Measurements from ENCODE around the gene INS. TPM values are rescaled to one million over a fixed set of nuclear protein-coding genes. Genes with fewer than 3 reads are reported as not detected.
A peak's percentile ranks its signal among the peaks of the same experiment; 100 is the strongest.

The INS gene
- polyA plus RNA-seq, 2 of the 4 experiments (the other 2 are of a cell fraction), result not detected

- Histone ChIP-seq H3K9me3 (no peaks in the 10 kb centered on the region), H3K27ac (no peak overlapping the region), H3K4me3 (no peak overlapping the region), H3K4me1 (no peaks in the 10 kb centered on the region), H3K4me2 (no peak overlapping the region)
- ChIA-PET CTCF (interaction anchor here (0.6 to 25.5 kb wide), 14 partner anchors 9 to 513 kb away, joined by 3 to 1333 read pairs (median 7); no protein-coding TSS in a partner anchor), POLR2A (no interaction called here)
- 62% methylated on average over 14 of the region's 20 CpGs for WGBS (ENCODE audit: missing lambda C conversion rate)
- DNase-seq (ENCODE audit: low read depth in 1 of 2, low spot score in 1 of 2), result no peak
- FAIRE-seq, result no peak
- ATAC-seq, result no peak
- TF ChIP-seq TP53 (CRISPR knock-in tag; IDR thresholded peaks at IDR 0.05) (no peak), HOXB13 (CRISPR knock-in tag; IDR thresholded peaks at IDR 0.05; ENCODE audit: low read depth) (no peak), ATOH8 (CRISPR knock-in tag; IDR thresholded peaks at IDR 0.05; ENCODE audit: low read depth) (no peak), USF2 (IDR thresholded peaks at IDR 0.05) (no peak), TFCP2L1 (CRISPR knock-in tag; IDR thresholded peaks at IDR 0.05) (no peak), MAFK (IDR thresholded peaks at IDR 0.05; ENCODE audit: partially characterized antibody) (no peak), HOXA7 (CRISPR knock-in tag; IDR thresholded peaks at IDR 0.05) (no peak), KDM1A (IDR thresholded peaks at IDR 0.05; ENCODE audit: low read depth) (no peak), HDAC2 (IDR thresholded peaks at IDR 0.05) (no peak)
Observed at GRCh38 chr11:2164861-2165555, 4.0 kb upstream of the INS start.

GRCh38 chr11:2164081-2164480 lies 3.1 kb upstream of the INS start:
- ATAC-seq, result no peak

GRCh38 chr11:2163428-2163978 lies 2.5 kb upstream of the INS start:
- no peak overlapping the region for H3K4me3 ChIP-seq
- TF ChIP-seq KDM5A (IDR thresholded peaks at IDR 0.05) (no peak), NFE2L2 (conservative IDR thresholded peaks at IDR 0.05; ENCODE audit: low read length) (no peak), CBX2 (IDR thresholded peaks at IDR 0.05; ENCODE audit: borderline replicate concordance, low read depth) (no peak), CHD2 (IDR thresholded peaks at IDR 0.05; ENCODE audit: low read length, partially characterized antibody) (no peak), RNF2 (IDR thresholded peaks at IDR 0.05; ENCODE audit: borderline replicate concordance, low read depth) (no peak), ZSCAN20 (CRISPR knock-in tag; IDR thresholded peaks at IDR 0.05) (no peak), TP53 (CRISPR knock-in tag; IDR thresholded peaks at IDR 0.05) (no peak), EHF (CRISPR knock-in tag; IDR thresholded peaks at IDR 0.05) (no peak)
- FAIRE-seq, result no peak
- ATAC-seq, result peak in 1 of 2 experiments; percentile 18; a peak in 1 of 6 replicates
- no peaks in the 10 kb centered on the region for H3K4me1 ChIP-seq
- H3K27ac ChIP-seq, result no peak overlapping the region
- POLR2A ChIA-PET, result no interaction called here
- no peaks in the 10 kb centered on the region for H3K9me3 ChIP-seq
- WGBS (ENCODE audit: missing lambda C conversion rate), result 37% methylated on average over 7 of the region's 12 CpGs
- CTCF ChIA-PET, result interaction anchor here (0.9 to 25.5 kb wide), 14 partner anchors 11 to 511 kb away, joined by 3 to 1333 read pairs (median 7); partner anchors contain the start of gene TNNI2
- no peak overlapping the region for H3K4me2 ChIP-seq
- no peak for DNase-seq (ENCODE audit: low read depth in 1 of 2, low spot score in 1 of 2)

More at GRCh38 chr11:2164081-2164480, 3.1 kb upstream of the INS start:
- POLR2A ChIA-PET, result no interaction called here
- Histone ChIP-seq H3K4me1 (no peaks in the 10 kb centered on the region), H3K27ac (no peak overlapping the region), H3K9me3 (no peaks in the 10 kb centered on the region), H3K4me3 (no peak overlapping the region), H3K4me2 (no peak overlapping the region)
- CTCF ChIA-PET, result interaction anchor here (0.9 to 25.5 kb wide), 14 partner anchors 10 to 512 kb away, joined by 3 to 1333 read pairs (median 6); partner anchors contain the start of gene TNNI2
- TF ChIP-seq CBX2 (IDR thresholded peaks at IDR 0.05; ENCODE audit: borderline replicate concordance, low read depth), result no peak
- no peak for TF ChIP-seq BHLHE40 (IDR thresholded peaks at IDR 0.05; ENCODE audit: low read depth, low read length)
- TF ChIP-seq RAD21 (conservative IDR thresholded peaks at IDR 0.05 in 1 of 2, IDR thresholded peaks at IDR 0.05 in 1 of 2), result no peak
- no peak for TF ChIP-seq ZNF302 (CRISPR knock-in tag; IDR thresholded peaks at IDR 0.05)
- TF ChIP-seq ESRRA (IDR thresholded peaks at IDR 0.05; ENCODE audit: borderline replicate concordance, low read length), result no peak
- TF ChIP-seq RNF2 (IDR thresholded peaks at IDR 0.05; ENCODE audit: borderline replicate concordance, low read depth), result no peak
- FAIRE-seq (no peak), DNase-seq (ENCODE audit: low read depth in 1 of 2, low spot score in 1 of 2) (no peak)
- WGBS (ENCODE audit: missing lambda C conversion rate), result 68% methylated on average over 5 of the region's 22 CpGs

Data from A549 (cell line).